DOHH2 (cell line): ENCODE results near the gene FLII.

Source experiments
- CTCF ChIP-seq: fragments of 200-600 bp; sonication (generic); IDR thresholded peaks from one replicate; pipeline ENCODE4 v1.5.1; 2014; ENCODE audit warnings: antibody characterized with exemption, mild to moderate bottlenecking, low read depth, low read length; ENCODE audit not compliant: poor library complexity, severe bottlenecking
- EZH2phosphoT487 ChIP-seq: fragments of 200-600 bp; sonication (generic); IDR thresholded peaks from 2 replicates; pipeline ENCODE4 v1.6.1; 2017; ENCODE audit warnings: borderline replicate concordance, mild to moderate bottlenecking, antibody characterized with exemption, low read length, moderate library complexity, mixed read lengths

GRCh38 chr17:18224387-18225120, 34.0 kb downstream of the FLII start:
- TF ChIP-seq CTCF (no peak), EZH2phosphoT487 (no peak)
